ENCODE data around the gene FIGNL2.

The FIGNL2 gene

GRCh38 chr12:51884676-51885229, 36.2 kb upstream of the FIGNL2 start:
- no peaks in the 10 kb centered on the region for H3K27me3 Mint-ChIP-seq
- peak overlapping the region; percentile 4 for H3K27ac Mint-ChIP-seq
- no peaks in the 10 kb centered on the region for H3K9me3 Mint-ChIP-seq
- no peak overlapping the region for H3K4me3 Mint-ChIP-seq
- H3K4me1 Mint-ChIP-seq: peaks cover 17% of the 10 kb centered on the region
- no peaks in the 10 kb centered on the region for H3K36me3 Mint-ChIP-seq

- Mint-ChIP-seq H3K27me3 (no peaks in the 10 kb centered on the region), H3K4me3 (no peak overlapping the region), H3K9me3 (no peaks in the 10 kb centered on the region), H3K36me3 (no peaks in the 10 kb centered on the region), H3K4me1 (peaks cover 17% of the 10 kb centered on the region), H3K27ac (no peak overlapping the region)
These were observed 35.6 kb upstream of the FIGNL2 start for GRCh38 chr12:51883998-51884675.

GRCh38 chr12:51883295-51883694, 34.8 kb upstream of the FIGNL2 start:
- H3K27me3 Mint-ChIP-seq: no peaks in the 10 kb centered on the region
- H3K4me1 Mint-ChIP-seq: peaks cover 17% of the 10 kb centered on the region
- H3K36me3 Mint-ChIP-seq: no peaks in the 10 kb centered on the region
- no peak overlapping the region for H3K4me3 Mint-ChIP-seq
- H3K27ac Mint-ChIP-seq: no peak overlapping the region
- H3K9me3 Mint-ChIP-seq: no peaks in the 10 kb centered on the region

GRCh38 chr12:51879102-51879501, 30.6 kb upstream of the FIGNL2 start:
- no peaks in the 10 kb centered on the region for H3K9me3 Mint-ChIP-seq
- no peaks in the 10 kb centered on the region for H3K4me1 Mint-ChIP-seq

GRCh38 chr12:51874486-51874885, 26.0 kb upstream of the FIGNL2 start:
- peaks cover 7% of the 10 kb centered on the region for H3K4me1 Mint-ChIP-seq
- no peaks in the 10 kb centered on the region for H3K9me3 Mint-ChIP-seq
- no peak overlapping the region for H3K4me3 Mint-ChIP-seq
- peaks cover 12% of the 10 kb centered on the region for H3K27me3 Mint-ChIP-seq
- H3K36me3 Mint-ChIP-seq: no peaks in the 10 kb centered on the region
- H3K27ac Mint-ChIP-seq: no peak overlapping the region

More at GRCh38 chr12:51879102-51879501, 30.6 kb upstream of the FIGNL2 start:
- H3K36me3 Mint-ChIP-seq: no peaks in the 10 kb centered on the region
- no peak overlapping the region for H3K27ac Mint-ChIP-seq
- no peak overlapping the region for H3K4me3 Mint-ChIP-seq
- no peaks in the 10 kb centered on the region for H3K27me3 Mint-ChIP-seq

GRCh38 chr12:51874000-51874399, 25.5 kb upstream of the FIGNL2 start:
- Mint-ChIP-seq H3K9me3 (no peaks in the 10 kb centered on the region), H3K36me3 (no peaks in the 10 kb centered on the region), H3K4me1 (peaks cover 7% of the 10 kb centered on the region), H3K27ac (no peak overlapping the region), H3K4me3 (no peak overlapping the region), H3K27me3 (peaks cover 12% of the 10 kb centered on the region)

GRCh38 chr12:51873251-51873994, 24.9 kb upstream of the FIGNL2 start:
- Mint-ChIP-seq H3K27me3 (peaks cover 12% of the 10 kb centered on the region), H3K4me3 (no peak overlapping the region), H3K9me3 (no peaks in the 10 kb centered on the region), H3K4me1 (peaks cover 7% of the 10 kb centered on the region), H3K27ac (no peak overlapping the region), H3K36me3 (no peaks in the 10 kb centered on the region)

- Mint-ChIP-seq H3K9me3 (no peaks in the 10 kb centered on the region), H3K27ac (no peak overlapping the region), H3K4me1 (peaks cover 11% of the 10 kb centered on the region), H3K4me3 (no peak overlapping the region), H3K27me3 (peaks cover 17% of the 10 kb centered on the region), H3K36me3 (no peaks in the 10 kb centered on the region)
These were observed 24.1 kb upstream of the FIGNL2 start for GRCh38 chr12:51872689-51872981.

- Mint-ChIP-seq H3K4me3 (no peak overlapping the region), H3K27ac (no peak overlapping the region), H3K27me3 (peaks cover 23% of the 10 kb centered on the region), H3K9me3 (no peaks in the 10 kb centered on the region), H3K36me3 (no peaks in the 10 kb centered on the region), H3K4me1 (peaks cover 11% of the 10 kb centered on the region)
These were observed 23.6 kb upstream of the FIGNL2 start for GRCh38 chr12:51871918-51872688.

GRCh38 chr12:51871126-51871525, 22.6 kb upstream of the FIGNL2 start:
- H3K36me3 Mint-ChIP-seq: no peaks in the 10 kb centered on the region
- H3K27ac Mint-ChIP-seq: no peak overlapping the region
- peaks cover 25% of the 10 kb centered on the region for H3K27me3 Mint-ChIP-seq
- H3K4me1 Mint-ChIP-seq: peaks cover 11% of the 10 kb centered on the region
- H3K4me3 Mint-ChIP-seq: no peak overlapping the region
- H3K9me3 Mint-ChIP-seq: no peaks in the 10 kb centered on the region

- Mint-ChIP-seq H3K9me3 (no peaks in the 10 kb centered on the region), H3K36me3 (no peaks in the 10 kb centered on the region), H3K4me1 (peaks cover 11% of the 10 kb centered on the region), H3K27ac (no peak overlapping the region), H3K4me3 (peak overlapping the region; percentile 53), H3K27me3 (peaks cover 25% of the 10 kb centered on the region)
These were observed 22.0 kb upstream of the FIGNL2 start for GRCh38 chr12:51870504-51870903.

GRCh38 chr12:51869931-51870330, 21.4 kb upstream of the FIGNL2 start:
- Mint-ChIP-seq H3K27ac (no peak overlapping the region), H3K4me1 (peaks cover 11% of the 10 kb centered on the region), H3K4me3 (no peak overlapping the region), H3K9me3 (no peaks in the 10 kb centered on the region), H3K36me3 (no peaks in the 10 kb centered on the region), H3K27me3 (peaks cover 27% of the 10 kb centered on the region)

- Mint-ChIP-seq H3K4me3 (no peak overlapping the region), H3K27me3 (peaks cover 32% of the 10 kb centered on the region), H3K27ac (no peak overlapping the region)
These were observed 21.0 kb upstream of the FIGNL2 start for GRCh38 chr12:51869496-51869865.

GRCh38 chr12:51868821-51869495, 20.4 kb upstream of the FIGNL2 start:
- Mint-ChIP-seq H3K36me3 (no peaks in the 10 kb centered on the region), H3K27me3 (peaks cover 32% of the 10 kb centered on the region), H3K9me3 (no peaks in the 10 kb centered on the region), H3K4me3 (no peak overlapping the region), H3K4me1 (peaks cover 16% of the 10 kb centered on the region), H3K27ac (no peak overlapping the region)

More at GRCh38 chr12:51869496-51869865, 21.0 kb upstream of the FIGNL2 start:
- peaks cover 14% of the 10 kb centered on the region for H3K4me1 Mint-ChIP-seq
- no peaks in the 10 kb centered on the region for H3K36me3 Mint-ChIP-seq
- no peaks in the 10 kb centered on the region for H3K9me3 Mint-ChIP-seq

GRCh38 chr12:51867796-51868428, 19.4 kb upstream of the FIGNL2 start:
- Mint-ChIP-seq H3K4me3 (peak overlapping the region; percentile 62), H3K27ac (no peak overlapping the region), H3K4me1 (peaks cover 19% of the 10 kb centered on the region), H3K27me3 (peaks cover 32% of the 10 kb centered on the region), H3K36me3 (no peaks in the 10 kb centered on the region), H3K9me3 (no peaks in the 10 kb centered on the region)

Data from activated naive CD4-positive, alpha-beta T cell treated with anti-CD3 and anti-CD28 coated beads, Interleukin-2, amount 50 U/mL, for 24 hours (primary cell).